Ishikawa (cell line): ENCODE data around the gene SMCO1.

Source experiments
- CEBPB ChIP-seq: IDR thresholded peaks from 2 replicates; pipeline ENCODE4 v1.6.1; 2012
- CREB1 ChIP-seq: IDR thresholded peaks from 2 replicates; pipeline ENCODE4 v1.6.1; 2012; ENCODE audit warnings: low read depth
- EGR1 ChIP-seq: IDR thresholded peaks from 2 replicates; pipeline ENCODE4 v1.6.1; 2012
- EP300 ChIP-seq: IDR thresholded peaks from 2 replicates; pipeline ENCODE4 v1.6.1; 2012; ENCODE audit warnings: borderline replicate concordance
- FOXM1 ChIP-seq: IDR thresholded peaks from 2 replicates; pipeline ENCODE4 v1.6.1; 2012; ENCODE audit warnings: low read depth, borderline replicate concordance
- NFIC ChIP-seq: IDR thresholded peaks from 2 replicates; pipeline ENCODE4 v1.6.1; 2012
- RAD21 ChIP-seq: IDR thresholded peaks from 2 replicates; pipeline ENCODE4 v1.6.1; 2012; ENCODE audit warnings: low read depth
- TAF1 ChIP-seq: IDR thresholded peaks from 2 replicates; pipeline ENCODE4 v1.6.1; 2012; ENCODE audit warnings: low read depth, mild to moderate bottlenecking
- TCF12 ChIP-seq: IDR thresholded peaks from 2 replicates; pipeline ENCODE4 v1.6.1; 2012; ENCODE audit warnings: low read depth
- TEAD4 ChIP-seq: IDR thresholded peaks from 2 replicates; pipeline ENCODE4 v1.6.1; 2012
- YY1 ChIP-seq: IDR thresholded peaks from 2 replicates; pipeline ENCODE4 v1.6.1; 2012; ENCODE audit warnings: low read depth
- ZBTB7A ChIP-seq: IDR thresholded peaks from 2 replicates; pipeline ENCODE4 v1.6.1; 2012; ENCODE audit warnings: low read depth
- TF ChIP-seq, protein P1 (sequence below): IDR thresholded peaks from 2 replicates; pipeline ENCODE4 v1.6.1; 2012; ENCODE audit warnings: low read depth, mild to moderate bottlenecking
- TF ChIP-seq, protein P2 (sequence below): IDR thresholded peaks from 2 replicates; pipeline ENCODE4 v1.6.1; 2012
- TF ChIP-seq, protein P3 (sequence below): IDR thresholded peaks from 2 replicates; pipeline ENCODE4 v1.6.1; 2012

Gene SMCO1

DNA sequence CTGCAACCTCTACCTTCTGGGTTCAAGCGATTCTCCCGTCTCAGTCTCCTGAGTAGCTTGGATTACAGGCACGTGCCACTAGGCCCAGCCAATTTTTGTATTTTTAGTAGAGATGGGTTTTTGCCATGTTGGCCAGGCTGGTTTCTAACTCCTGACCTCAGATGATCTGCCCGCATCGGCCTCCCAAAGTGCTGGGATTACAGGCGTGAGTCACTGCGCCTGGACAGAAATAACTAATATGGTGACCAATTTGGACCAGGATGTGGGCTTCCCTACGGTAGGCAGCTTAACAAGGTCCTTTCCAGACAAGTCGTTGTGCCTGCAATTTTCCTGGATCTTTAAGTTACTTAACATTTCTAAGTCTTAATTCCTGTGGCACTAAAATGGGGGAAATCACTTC is 38.4 kb upstream of the SMCO1 start:
- TF ChIP-seq CREB1 (no peak), CEBPB (no peak)
- TF ChIP-seq, protein P1, sequence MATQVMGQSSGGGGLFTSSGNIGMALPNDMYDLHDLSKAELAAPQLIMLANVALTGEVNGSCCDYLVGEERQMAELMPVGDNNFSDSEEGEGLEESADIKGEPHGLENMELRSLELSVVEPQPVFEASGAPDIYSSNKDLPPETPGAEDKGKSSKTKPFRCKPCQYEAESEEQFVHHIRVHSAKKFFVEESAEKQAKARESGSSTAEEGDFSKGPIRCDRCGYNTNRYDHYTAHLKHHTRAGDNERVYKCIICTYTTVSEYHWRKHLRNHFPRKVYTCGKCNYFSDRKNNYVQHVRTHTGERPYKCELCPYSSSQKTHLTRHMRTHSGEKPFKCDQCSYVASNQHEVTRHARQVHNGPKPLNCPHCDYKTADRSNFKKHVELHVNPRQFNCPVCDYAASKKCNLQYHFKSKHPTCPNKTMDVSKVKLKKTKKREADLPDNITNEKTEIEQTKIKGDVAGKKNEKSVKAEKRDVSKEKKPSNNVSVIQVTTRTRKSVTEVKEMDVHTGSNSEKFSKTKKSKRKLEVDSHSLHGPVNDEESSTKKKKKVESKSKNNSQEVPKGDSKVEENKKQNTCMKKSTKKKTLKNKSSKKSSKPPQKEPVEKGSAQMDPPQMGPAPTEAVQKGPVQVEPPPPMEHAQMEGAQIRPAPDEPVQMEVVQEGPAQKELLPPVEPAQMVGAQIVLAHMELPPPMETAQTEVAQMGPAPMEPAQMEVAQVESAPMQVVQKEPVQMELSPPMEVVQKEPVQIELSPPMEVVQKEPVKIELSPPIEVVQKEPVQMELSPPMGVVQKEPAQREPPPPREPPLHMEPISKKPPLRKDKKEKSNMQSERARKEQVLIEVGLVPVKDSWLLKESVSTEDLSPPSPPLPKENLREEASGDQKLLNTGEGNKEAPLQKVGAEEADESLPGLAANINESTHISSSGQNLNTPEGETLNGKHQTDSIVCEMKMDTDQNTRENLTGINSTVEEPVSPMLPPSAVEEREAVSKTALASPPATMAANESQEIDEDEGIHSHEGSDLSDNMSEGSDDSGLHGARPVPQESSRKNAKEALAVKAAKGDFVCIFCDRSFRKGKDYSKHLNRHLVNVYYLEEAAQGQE, result no peak

DNA sequence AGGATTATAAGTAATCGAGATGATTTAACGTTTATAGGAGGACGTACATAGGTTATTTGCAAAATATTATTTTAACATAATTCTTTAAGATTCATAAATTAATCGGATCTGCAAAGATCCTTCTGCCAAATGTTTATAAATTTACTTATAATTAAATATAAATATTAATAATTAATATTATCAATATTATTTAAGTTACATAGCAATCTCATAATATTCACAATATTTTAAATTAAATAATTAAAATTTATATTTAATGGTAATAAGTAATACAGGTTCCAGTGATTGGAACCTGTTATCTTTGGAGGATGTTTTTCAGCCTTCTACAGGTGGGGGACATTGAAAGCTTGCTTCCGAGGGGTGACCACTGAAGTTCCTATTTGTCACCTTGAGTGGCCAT is 37.1 kb upstream of the SMCO1 start:
- TF ChIP-seq EP300 (no peak), RAD21 (no peak), FOXM1 (no peak), NFIC (no peak), YY1 (no peak), ZBTB7A (no peak), TCF12 (no peak), TAF1 (no peak)
- TF ChIP-seq, protein P2, sequence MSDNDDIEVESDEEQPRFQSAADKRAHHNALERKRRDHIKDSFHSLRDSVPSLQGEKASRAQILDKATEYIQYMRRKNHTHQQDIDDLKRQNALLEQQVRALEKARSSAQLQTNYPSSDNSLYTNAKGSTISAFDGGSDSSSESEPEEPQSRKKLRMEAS, result no peak

DNA sequence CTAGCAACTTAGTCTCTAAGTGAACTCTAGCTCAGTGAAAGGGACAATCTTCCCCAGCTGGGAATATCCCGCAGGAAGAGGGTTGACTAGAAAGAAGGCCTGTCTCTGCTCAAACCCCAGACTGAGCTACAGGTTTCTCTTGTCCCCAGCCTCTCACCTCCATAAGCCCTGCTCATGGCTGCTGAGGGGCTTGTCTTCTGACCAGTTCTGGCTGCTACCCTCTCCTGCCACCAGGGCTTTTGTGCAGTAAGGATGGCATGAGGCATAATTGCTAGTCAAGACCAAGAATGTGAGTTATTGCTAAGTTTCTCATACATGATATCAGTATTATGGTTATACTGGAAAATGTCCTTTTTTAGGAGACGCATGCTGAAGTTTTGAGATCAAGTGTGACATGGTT is 31.9 kb upstream of the SMCO1 start:
- TF ChIP-seq, protein P3, sequence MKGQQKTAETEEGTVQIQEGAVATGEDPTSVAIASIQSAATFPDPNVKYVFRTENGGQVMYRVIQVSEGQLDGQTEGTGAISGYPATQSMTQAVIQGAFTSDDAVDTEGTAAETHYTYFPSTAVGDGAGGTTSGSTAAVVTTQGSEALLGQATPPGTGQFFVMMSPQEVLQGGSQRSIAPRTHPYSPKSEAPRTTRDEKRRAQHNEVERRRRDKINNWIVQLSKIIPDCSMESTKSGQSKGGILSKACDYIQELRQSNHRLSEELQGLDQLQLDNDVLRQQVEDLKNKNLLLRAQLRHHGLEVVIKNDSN, result no peak
- TF ChIP-seq CEBPB, result no peak
- no peak for TF ChIP-seq FOXM1
- TF ChIP-seq RAD21, result no peak
- no peak for TF ChIP-seq CREB1
- no peak for TF ChIP-seq TEAD4
- TF ChIP-seq EP300, result no peak
- TF ChIP-seq EGR1, result no peak
- no peak for TF ChIP-seq TAF1
- no peak for TF ChIP-seq ZBTB7A
- no peak for TF ChIP-seq YY1
- TF ChIP-seq, protein P1, result no peak
- no peak for TF ChIP-seq NFIC
- TF ChIP-seq TCF12, result no peak
- TF ChIP-seq, protein P2, result no peak

DNA sequence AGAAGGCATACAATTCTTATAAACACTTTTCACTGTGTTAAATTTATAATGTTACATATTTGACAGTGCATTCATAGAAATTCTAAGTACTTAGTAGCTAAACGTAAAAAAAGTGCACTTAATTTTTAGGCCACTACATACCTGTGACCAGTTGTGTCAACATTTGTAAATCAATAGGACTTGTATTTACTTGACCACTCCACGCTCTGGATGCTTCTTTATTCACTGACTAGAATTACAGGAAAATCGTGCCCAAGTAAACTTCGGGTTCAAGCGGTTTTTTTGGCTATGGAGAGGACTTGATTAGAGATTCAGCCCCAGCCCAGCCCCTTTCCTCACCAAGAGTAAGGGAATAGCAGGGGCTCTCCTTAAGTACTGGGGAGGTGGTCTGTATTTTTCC is 31.4 kb upstream of the SMCO1 start:
- TF ChIP-seq CREB1 (no peak), RAD21 (no peak), FOXM1 (no peak), ZBTB7A (no peak), EP300 (no peak), CEBPB (no peak), NFIC (no peak), EGR1 (no peak), YY1 (no peak), TAF1 (no peak)
- TF ChIP-seq, protein P1, result no peak

DNA sequence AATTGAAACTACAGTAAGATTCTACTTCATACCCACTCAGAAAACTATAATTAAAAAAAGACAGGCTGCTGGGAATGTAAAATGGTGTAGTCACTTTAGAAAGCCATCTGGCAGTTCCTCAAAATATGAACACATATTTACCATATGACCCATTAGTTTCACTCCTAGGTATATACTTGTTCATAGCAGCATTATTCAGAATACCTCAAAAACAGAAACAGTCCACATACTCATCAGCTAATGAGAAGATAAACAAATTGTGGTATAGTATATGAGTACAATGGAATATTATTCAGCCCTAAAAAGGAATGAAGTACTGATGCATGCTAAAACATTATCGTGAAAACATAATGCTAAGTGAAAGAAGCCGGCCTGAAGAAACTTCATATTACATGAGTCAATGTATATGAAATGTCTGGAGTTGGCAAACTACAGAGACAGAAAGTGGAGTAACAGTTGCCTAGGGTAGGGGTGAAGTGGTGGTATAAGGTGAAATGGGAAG is 29.4 kb upstream of the SMCO1 start:
- TF ChIP-seq, protein P1, result no peak
- TF ChIP-seq EP300 (no peak), CREB1 (no peak), TEAD4 (no peak), TAF1 (no peak), RAD21 (no peak), EGR1 (no peak), ZBTB7A (no peak), TCF12 (no peak), NFIC (no peak), YY1 (no peak), CEBPB (no peak), FOXM1 (no peak)
- TF ChIP-seq, protein P3, result no peak
- TF ChIP-seq, protein P2, result no peak
